NOMO-1 (cell line): ENCODE data around the gene TRIM17.

ENCODE experiments used
- DNase-seq, 2 experiments: peaks; one replicate each; lab custom pipeline; 2025; ENCODE audit not compliant: unreplicated experiment in 2 of 2; lab: John Stamatoyannopoulos, UW

The TRIM17 gene

DNA sequence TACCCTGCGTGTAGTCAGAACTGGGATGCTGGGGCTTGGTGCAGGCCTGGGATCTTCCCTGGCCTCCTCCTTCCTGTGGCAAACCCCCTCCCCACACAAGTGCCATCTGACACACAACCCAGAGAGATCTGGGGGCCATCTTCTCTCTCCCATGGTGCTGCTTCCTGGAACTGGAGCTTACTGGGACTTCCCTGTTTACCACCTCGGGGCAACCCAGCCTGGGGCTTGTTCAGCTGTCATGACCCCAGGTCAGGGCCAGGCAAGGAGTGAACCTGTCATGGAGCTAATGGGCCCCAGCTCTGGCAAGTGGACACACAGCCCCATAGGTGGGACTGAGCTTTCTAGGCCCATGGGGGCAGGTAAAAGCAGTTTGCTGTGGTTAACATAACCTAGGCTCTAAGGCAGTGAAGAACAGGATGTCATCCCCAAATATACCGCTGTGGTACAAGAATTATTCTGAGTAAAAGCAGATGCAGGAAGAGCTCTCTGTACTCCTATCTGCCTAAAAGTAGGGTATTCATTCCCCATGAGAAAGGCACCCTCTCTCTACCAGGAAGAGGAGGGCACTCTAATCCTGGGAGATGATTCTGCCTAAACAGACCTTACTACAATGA is 12.4 kb downstream of the TRIM17 start:
- DNase-seq = no peak

DNA sequence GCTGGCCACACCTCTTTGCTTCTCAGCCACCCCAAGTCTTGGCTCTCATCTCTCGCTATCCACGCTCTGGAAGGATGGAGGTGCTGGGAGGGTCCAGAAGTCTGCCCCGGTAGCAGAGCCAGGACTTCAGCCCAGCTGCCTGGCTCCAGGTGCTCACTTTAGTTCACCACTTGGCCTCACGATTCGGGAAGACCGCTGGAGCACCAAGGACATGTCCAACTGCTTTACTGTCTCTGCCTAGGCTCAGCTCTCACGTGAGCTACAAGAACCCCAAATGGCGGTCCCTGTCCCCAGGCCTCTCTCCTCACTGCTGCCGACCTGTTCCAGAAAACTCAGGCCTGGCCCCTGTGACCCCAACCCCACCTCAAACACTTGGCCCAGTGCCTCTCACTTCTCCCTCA is 13.4 kb downstream of the TRIM17 start:
- DNase-seq = no peak

DNA sequence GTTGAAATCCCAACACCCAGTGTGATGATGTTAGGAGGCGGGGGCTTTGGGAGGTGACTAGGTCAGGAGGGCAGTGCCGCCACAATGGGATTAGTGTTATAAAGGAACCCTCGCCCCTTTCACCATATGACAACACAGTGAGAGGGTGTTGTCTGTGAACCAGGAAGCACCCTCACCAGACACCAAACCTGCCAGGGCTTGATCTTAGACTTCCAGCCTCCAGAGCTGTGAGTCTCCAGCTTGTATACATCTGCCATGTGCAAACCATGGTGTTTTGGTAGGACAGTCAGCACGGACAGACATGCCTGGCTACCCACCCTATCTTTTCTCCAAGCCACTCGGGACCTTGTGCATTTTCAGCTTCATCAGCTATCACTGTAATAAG is 14.0 kb downstream of the TRIM17 start:
- no peak for DNase-seq

DNA sequence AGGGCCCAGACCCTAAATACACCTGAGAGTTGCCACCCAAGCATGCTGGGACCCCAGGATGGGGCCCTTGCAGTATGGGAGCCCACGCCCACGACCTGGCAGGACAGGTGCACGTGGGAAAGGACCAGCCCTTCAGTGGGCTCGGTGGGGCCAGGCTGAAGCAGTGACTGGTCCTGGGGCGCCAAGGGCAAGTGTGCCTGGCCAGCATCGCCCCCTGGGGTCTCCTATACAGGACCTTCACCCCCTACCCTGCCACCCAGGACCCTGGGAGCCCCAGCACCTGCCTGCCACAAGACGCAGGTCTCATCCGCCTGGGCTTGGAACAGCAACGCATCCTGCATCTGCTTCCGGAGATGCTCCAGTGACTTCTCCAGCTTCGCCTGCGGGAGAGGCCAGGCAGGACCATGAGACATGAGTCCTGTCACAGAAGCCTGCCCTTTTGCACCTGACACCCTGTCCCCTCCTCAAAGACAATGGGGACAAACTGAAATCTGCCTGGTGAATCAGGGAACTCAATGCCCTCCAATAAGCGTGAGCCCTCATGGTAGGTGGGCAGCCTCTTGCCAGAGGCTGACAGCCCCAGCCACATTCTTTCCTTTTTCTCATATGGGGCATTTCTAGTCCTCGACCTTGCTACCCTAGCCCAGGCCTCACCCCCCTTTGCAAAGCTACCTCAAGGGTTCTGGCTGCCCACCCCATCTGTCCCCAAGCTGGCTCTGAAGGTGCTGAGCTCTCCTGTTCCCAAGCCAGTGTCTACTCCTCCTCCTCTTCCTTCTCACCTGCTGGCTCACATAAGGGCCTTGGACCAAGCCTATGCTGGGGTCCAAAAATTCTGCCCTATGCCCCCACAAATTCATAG is 14.7 kb downstream of the TRIM17 start:
- DNase-seq = no peak

DNA sequence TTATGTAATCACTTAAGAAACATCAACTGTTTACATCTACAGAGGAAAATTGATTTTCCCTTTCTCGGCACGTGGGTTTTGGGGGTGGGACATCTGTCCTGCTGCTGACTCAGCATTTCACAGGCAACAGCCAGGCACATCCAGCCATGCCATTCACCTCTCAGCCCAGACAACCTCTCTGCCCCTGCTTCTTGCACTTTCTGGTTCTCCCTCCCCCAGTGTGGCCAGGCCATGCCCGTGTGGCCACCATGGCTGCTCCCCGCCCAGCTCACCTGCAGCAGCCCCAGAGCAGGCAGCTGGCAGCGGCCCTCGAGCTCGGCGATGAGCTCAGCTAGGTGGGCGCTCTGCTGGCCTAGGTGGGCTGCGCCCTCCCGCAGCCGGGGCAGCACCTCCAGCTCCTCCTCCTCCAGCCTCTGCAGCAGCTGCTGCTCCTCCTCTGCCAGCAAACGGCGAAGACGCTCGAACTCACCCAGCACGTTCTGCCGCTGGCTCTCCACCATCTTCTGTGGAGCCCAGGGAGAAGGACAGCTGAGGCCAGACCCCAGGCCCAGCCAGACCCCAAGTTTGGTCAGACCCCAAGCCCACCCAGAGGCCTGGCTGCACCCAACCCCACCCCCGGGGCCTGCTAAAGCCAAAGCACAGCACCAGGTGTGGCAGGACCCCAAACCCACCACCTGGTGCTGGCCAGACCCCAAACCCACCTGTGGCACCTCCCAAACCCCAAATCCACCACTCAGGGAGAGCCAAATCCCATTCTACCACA is 15.8 kb downstream of the TRIM17 start:
- DNase-seq = no peak

DNA sequence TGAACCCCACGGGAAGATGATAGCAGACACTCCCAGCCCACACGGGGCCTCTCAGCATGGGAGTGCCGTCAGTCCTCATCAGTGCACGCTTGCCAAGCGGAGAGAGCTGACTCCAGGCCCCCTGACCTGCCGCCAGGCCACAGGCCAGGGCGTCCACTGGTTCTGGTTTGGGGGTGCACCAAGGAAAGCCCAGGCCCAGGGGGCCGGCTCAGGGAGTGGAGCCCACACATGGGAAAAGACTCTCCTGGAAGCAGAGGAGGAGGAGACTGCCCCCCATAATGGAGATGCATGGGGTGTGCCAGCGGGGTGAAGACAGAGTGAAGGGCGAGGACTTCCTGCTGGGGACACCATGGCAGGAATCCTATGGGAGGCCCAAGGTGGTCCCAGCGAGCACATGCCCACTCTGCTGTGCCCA is 16.4 kb downstream of the TRIM17 start:
- no peak for DNase-seq

DNA sequence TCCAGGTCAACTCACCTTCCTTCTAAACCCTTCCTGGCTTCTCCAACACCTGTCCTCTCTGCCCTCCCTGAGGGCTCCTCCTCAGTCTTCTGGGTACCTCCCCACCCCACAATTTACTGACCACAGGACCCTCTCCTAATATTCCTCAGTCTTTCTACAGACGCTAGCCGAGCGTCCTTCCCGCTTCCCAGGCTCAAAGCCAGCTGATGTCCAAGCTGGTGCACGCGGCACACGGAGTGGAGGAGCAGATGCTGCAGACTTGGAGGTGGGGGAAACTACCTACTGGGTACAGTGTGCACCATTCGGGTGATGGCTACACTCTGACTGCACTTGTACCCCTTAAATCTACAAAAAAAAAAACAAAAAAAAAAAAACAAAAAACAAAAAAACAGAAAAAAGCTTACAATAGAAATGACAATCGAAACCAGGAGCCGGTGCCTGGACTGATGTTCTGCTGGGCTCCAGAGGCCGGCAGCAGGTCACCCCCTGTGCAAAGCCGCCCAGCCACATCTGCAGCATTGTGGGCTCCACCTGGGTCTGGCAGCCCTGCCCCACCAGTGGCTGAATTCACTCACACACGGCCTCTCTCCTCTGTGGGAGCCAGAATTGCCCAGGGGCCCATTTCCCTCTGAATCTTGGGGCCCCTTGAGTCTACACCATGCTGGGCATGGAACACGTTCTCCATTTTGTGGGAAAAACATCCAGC is 17.0 kb downstream of the TRIM17 start:
- no peak for DNase-seq

DNA sequence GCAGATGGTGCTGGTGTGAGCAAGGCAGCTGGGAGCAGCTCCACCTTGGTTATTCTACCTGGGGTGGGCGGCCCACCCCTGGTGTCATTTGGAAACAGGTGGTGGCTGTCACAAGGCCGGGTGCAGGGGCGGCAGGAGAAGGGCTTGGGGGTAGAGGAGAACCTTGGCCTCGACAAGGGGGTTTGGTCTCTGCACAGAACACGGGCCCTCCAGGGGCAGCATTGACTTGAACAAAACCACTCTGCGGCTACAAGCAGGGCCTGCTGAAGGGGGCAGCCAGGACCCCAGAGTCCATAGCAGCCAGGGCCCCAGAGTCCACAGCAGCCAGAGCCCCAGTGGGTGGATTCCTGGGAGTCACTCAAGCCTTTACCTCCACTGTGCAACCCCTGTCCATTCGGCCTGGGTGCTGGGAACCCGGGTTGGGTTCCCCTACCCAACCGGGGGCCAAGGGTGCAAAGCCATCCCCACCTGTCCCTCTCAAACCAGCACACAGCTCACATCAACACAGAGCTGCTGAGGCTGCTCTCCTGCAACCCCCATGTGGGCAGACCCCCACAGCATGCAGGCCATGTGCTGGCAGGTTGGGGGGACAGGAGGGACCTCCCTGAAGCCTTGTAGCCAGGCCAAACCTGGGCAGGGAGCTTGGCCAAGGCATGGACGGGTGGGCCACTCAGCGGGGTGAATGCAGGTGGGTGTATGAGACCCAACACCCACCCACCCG is 17.8 kb downstream of the TRIM17 start:
- DNase-seq = no peak

DNA sequence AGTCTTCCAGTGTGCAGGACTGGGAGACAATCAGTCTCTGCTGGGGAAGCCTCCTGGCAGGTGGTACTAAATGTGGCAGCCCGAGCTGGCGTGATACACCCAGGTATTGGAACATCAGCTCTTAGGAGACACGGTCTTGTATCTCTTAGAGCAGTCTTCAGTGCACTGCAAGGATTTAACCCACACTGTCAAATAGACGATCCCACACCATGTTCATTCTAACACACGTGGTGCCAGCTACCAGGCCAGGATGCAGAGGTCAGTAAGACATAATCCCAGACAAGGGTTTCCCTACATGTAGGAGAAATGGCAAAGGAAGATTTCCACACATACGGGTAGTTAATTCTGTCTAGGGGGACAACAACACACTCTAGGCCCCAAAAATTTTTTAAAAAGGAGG is 18.7 kb downstream of the TRIM17 start:
- DNase-seq = no peak

DNA sequence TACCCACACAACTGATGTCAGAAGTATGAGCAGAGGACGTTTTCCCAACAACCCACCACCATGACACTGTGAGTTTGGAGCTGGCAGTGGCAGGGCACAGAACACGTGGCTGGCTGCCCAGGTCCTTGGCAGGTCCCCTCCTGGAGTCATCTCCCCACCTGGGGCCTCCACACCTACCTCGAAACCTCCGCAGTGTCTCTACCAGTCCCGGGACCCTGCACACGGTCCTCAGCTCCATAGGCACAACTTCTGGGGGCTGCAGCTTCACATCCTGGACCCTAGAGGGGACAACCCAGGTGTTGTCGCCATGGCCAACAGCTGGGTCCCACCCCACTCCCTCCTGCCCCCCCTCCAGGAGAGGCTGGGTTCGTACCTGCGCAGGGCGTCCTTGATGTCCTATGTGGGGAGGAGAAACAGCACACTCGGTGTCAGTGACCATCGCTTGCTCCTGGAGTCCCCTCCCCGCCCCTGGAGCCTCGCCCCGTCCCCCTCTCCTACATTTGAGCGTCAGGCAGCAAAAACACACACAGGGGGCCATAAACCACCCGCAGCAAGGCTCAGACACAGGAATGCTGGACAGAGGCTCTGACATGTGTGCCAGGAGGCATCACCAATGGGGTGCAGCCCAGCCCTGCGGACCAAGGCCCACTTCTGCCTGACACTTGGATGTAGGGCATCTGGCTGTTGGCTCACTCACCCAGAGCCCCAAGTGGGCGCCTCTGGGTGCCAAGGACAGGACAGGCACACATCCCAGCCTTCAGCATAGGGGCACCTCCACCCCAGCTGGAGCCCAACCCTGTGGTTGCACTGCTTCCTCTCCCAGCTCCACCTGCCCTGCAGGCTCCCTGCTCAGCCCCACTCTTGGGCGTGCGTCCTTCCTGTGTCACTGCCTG is 19.6 kb downstream of the TRIM17 start:
- no peak for DNase-seq

DNA sequence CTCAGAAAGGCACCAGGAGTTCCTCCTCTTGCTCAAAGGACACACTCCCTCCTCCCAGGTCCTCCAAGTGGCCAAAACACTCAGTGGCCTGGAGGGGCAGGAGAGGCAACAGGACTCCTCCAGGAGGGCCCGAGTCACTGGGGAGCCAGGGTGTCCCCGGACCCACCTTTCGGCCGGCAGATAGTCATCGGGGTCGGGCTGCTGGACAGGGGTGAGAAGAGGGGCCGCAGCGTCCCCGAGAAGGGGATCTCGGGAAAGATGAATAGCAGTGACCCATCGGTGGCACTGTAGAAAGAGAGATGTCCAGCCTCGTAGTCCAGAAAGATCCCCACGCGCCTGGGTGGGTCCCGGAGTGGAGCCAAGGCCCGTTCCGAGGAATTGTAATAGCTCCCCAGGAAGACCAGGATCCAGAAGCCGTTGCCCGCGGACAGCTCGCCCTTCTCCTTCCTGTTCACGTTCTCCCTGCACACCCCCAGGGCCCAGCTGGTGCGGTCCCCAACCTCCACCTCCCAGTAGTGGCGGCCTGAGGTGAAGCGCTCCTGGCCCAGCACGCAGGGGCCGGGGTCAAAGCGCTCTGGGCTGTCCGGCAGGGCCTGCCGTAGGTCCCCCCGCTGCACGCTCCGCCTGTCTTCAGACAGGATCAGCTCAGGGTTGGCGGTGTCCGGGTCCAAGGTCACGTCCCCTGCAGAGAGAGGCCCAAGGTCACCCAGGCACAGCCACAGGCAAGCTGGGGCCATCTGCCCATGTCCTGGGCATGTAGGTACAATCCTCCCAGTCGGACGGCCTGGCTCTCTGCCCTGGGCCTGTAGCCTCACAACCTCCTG is 21.9 kb downstream of the TRIM17 start:
- DNase-seq = no peak

DNA sequence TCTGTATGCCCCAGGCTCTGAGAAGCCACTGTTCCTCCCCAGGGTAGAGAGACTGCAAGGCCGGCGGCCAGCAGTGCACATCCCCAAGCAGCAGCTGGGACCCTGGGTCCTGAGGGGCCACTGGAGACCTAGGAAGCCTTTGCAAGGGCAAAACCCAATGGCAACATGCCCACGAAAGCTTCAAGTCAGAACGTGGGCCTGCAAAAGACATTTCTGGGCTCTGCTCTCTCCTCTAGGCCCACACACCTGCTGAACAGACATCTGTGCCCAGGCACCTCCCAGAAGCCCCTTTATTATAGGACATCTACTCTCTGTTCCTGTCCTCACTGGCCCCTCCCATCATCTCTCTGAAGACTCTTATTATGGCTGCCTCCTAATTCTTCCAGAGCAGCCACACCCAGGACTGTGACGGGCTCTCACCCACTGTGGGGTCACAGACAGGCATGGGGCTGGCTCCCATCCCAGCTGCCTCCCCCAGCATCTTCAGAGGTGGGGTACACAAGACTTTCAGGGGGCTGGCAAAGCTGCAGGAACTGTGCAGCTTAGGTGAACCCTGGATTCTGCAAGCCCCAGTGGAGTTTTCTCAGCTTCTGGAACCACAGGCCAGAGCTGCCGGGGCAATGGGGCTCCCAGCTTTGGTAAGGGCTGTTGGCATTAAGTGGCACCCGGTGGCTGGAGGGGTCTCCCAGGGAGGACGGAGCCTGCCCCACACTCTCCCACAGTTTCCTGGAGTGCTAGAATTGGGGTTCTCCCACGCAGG is 22.7 kb downstream of the TRIM17 start:
- no peak for DNase-seq

DNA sequence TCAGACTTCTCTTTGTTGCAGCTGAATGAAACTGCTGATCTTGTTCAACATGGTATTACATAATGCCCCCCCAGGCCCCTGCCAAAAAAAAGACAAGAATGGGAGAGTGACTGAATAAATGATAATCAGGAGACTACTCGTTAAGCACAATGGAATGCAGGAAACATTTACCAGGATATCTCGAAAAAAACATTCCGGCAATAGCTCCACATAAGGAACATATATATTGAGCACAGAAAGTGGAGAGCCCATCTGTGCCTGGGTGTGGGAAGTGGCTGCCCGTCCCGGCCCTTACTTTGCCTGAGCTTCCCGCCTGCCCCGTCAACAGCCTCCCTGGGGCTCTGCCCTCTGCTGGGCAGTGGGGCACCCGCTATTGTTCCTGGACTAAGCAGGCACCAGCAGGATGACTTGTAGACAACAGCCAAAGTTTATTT is 23.4 kb downstream of the TRIM17 start:
- peak in 1 of 2 experiments; percentile 5 for DNase-seq

DNA sequence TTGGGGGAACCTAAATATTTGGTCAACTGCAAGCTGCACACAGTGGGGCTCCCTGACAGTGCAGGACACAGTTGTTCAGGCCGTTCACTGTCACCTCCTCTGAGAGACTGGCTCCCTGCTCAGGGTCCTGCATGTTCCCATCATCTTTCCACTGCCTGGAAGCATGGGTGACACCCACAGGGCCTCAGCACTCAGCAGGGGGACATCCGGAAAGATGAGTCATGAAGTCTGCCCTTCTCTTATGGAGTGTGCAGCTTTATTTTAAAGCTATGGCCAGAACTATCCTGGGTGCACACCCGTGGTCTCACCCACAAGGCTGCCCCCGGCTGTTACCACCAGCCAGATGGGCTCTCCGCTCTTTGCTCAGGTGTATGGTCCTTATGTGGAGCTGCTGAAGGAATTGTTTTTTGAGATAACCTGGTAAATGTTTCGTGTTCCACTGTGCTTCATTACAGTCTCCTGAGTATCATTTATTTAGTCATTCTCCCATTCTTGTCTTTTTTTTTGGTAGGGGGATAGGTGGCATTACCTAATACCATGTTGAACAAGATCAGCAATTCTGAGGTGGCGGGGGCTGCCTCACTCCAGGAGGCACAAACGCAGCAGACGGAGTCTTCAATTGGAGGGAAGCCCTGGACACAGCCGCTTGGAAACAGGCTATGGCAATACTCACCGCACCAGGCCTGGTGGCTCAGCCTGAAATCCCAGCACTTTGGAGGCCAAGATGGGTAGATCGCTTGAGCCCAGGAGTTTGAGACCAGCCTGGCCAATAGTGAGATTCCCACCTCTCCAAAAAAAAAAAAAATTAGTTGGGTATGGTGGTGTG is 24.3 kb downstream of the TRIM17 start:
- no peak for DNase-seq

DNA sequence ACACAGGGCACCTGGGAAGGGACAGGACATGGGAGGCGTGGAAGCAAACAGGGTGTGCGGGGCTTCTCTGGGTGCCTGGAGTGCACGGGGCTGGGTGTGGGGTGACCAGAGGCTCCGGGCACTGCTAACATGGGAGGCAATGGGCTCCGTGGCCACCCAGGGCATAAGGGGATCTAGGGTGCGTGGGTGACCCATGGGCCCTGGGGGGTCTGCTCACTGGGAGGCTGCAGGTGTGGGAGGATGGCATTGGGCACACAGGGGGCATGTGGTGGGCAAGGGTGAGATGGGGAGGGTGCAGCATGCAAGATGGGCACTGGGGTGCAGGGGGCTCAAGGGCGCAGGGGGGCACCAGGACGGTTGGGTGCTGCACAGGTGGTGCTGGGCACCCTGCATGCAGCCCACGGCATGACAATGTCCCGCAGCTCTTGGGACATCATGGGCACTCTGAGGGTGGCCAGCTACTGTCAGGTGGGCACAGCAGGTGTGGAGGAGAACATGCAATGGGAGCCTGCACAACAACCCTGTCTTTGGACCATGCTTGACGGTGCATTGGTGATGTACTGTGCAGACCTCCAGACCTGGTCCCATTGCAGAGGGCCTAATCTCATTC is 25.1 kb downstream of the TRIM17 start:
- no peak for DNase-seq

DNA sequence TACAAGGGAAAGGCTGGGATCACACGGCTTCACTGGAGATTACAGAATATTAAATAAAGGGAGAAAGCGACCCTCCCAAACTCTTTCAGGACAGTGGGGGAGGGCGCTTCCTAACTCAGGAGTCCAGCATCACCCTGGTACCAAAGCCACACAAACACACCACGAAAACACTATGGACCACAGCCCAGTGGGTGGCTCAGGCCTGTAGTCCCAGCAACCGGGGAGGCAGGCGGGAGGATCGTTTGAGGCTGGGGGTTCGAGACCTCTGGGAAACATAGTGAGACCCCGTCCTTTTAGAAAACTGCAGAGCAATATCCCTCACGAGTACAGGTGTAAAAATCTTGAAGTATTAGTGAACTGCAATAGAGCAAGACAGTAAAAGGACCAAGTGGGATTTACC is 26.0 kb downstream of the TRIM17 start:
- no peak for DNase-seq

DNA sequence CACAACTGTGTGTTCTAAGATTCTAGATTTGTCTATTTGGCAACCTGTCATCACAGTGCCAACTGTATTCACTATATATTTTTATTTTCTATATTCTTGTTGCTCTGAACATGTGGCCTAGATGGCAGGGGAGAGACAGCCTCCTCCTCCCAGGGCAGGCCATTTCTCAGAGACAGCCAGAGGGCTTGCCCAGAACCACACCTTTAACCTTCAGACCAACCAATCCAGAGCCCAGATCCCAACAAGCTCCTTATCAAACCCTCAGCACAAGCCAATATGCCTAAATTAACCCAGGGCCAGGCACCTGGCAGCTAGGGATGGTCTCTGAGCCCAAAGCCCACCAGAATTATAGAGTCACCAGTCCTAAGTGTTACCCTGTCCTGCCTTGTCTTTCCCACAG is 29.3 kb downstream of the TRIM17 start:
- no peak for DNase-seq
